ENCODE measurements around the gene ACOT8.

Gene ACOT8

GRCh38 chr20:45883100-45883469, 25.9 kb upstream of the ACOT8 start:
- H3K27me3 ChIP-seq (ENCODE audit: control insufficient read depth, low read length), result no peaks in the 10 kb centered on the region
- TF ChIP-seq EZH2phosphoT487 (IDR thresholded peaks at IDR 0.05; ENCODE audit: borderline replicate concordance, low read length) (no peak), CTCF (IDR thresholded peaks at IDR 0.05; ENCODE audit: low read depth, low read length, poor library complexity, severe bottlenecking) (no peak)
- H3K4me3 ChIP-seq (ENCODE audit: low read length), result no peak overlapping the region
- peaks cover 28% of the 10 kb centered on the region for H3K79me2 ChIP-seq (ENCODE audit: control insufficient read depth, low read length)
- H3K4me2 ChIP-seq (ENCODE audit: low read length), result no peak overlapping the region
- peaks cover 7% of the 10 kb centered on the region for H3K4me1 ChIP-seq (ENCODE audit: control insufficient read depth, low read length)
- no peaks in the 10 kb centered on the region for H3K9me2 ChIP-seq (replicated peaks; ENCODE audit: control insufficient read depth, low read length)
- H3K9me3 ChIP-seq (ENCODE audit: control insufficient read depth, insufficient read depth, low read length), result no peaks in the 10 kb centered on the region
- no peaks in the 10 kb centered on the region for H4K20me1 ChIP-seq (ENCODE audit: control insufficient read depth, insufficient read depth, low read depth, low read length)
- peaks cover 34% of the 10 kb centered on the region for H3K36me3 ChIP-seq (ENCODE audit: control insufficient read depth, low read length)
- no peak overlapping the region for H3K27ac ChIP-seq (ENCODE audit: low read depth, low read length)
- no peaks in the 10 kb centered on the region for H3F3A ChIP-seq (ENCODE audit: control insufficient read depth, insufficient read depth)

GRCh38 chr20:45882469-45883099, 25.4 kb upstream of the ACOT8 start:
- Histone ChIP-seq H3F3A (ENCODE audit: control insufficient read depth, insufficient read depth) (no peaks in the 10 kb centered on the region), H3K4me1 (ENCODE audit: control insufficient read depth, low read length) (peaks cover 7% of the 10 kb centered on the region), H4K20me1 (ENCODE audit: control insufficient read depth, insufficient read depth, low read depth, low read length) (no peaks in the 10 kb centered on the region), H3K27me3 (ENCODE audit: control insufficient read depth, low read length) (no peaks in the 10 kb centered on the region), H3K9me2 (replicated peaks; ENCODE audit: control insufficient read depth, low read length) (no peaks in the 10 kb centered on the region), H3K9me3 (ENCODE audit: control insufficient read depth, insufficient read depth, low read length) (no peaks in the 10 kb centered on the region), H3K4me3 (ENCODE audit: low read length) (no peak overlapping the region), H3K79me2 (ENCODE audit: control insufficient read depth, low read length) (peaks cover 28% of the 10 kb centered on the region), H3K4me2 (ENCODE audit: low read length) (peak overlapping the region; percentile 94), H3K36me3 (ENCODE audit: control insufficient read depth, low read length) (peaks cover 37% of the 10 kb centered on the region), H3K27ac (ENCODE audit: low read depth, low read length) (no peak overlapping the region)
- TF ChIP-seq CTCF (IDR thresholded peaks at IDR 0.05; ENCODE audit: low read depth, low read length, poor library complexity, severe bottlenecking) (no peak), EZH2phosphoT487 (IDR thresholded peaks at IDR 0.05; ENCODE audit: borderline replicate concordance, low read length) (no peak)

GRCh38 chr20:45880988-45881788, 24.0 kb upstream of the ACOT8 start, which contains the start of gene ZSWIM1:
Gene ZSWIM1, plus strand, starts transcription at chr20:45881227. Its CDS starts 1,366 bp downstream, at chr20:45882593.
- Histone ChIP-seq H3K4me3 (ENCODE audit: low read length) (peak within 1 kb of the TSS; percentile 88), H3F3A (ENCODE audit: control insufficient read depth, insufficient read depth) (no peaks in the 10 kb centered on the region), H3K4me1 (ENCODE audit: control insufficient read depth, low read length) (peaks cover 7% of the 10 kb centered on the region), H3K9me3 (ENCODE audit: control insufficient read depth, insufficient read depth, low read length) (no peaks in the 10 kb centered on the region), H3K27ac (ENCODE audit: low read depth, low read length) (peak within 1 kb of the TSS; percentile 29; the same call in 1 of the 2 replicates), H3K36me3 (ENCODE audit: control insufficient read depth, low read length) (peaks cover 36% of the 10 kb centered on the region), H3K79me2 (ENCODE audit: control insufficient read depth, low read length) (peaks cover 28% of the 10 kb centered on the region), H3K9me2 (replicated peaks; ENCODE audit: control insufficient read depth, low read length) (no peaks in the 10 kb centered on the region), H3K4me2 (ENCODE audit: low read length) (peak within 1 kb of the TSS; percentile 94), H3K27me3 (ENCODE audit: control insufficient read depth, low read length) (no peaks in the 10 kb centered on the region), H4K20me1 (ENCODE audit: control insufficient read depth, insufficient read depth, low read depth, low read length) (no peaks in the 10 kb centered on the region)
- TF ChIP-seq EZH2phosphoT487 (IDR thresholded peaks at IDR 0.05; ENCODE audit: borderline replicate concordance, low read length) (no peak), CTCF (IDR thresholded peaks at IDR 0.05; ENCODE audit: low read depth, low read length, poor library complexity, severe bottlenecking) (no peak)

Measured in DOHH2 (cell line).